Activated CD4-positive, alpha-beta memory T cell treated with anti-CD3 and anti-CD28 coated beads for 36 hours (primary cell): Measurements from ENCODE around the gene PTPN5. TPM values are rescaled to one million over a fixed set of nuclear protein-coding genes. Genes with fewer than 3 reads are reported as not detected.

Experiments
- CTCF ChIA-PET: fragments of 350-600 bp; sonication (Branson Sonifier 250); formaldehyde crosslinking; loops from one replicate; lab custom pipeline; 2021; ENCODE audit warnings: antibody characterized with exemption, inconsistent platforms; lab: Charles Lee
- POLR2A ChIA-PET: fragments of 350-600 bp; sonication (Branson Sonifier 250); formaldehyde crosslinking; loops from one replicate; lab custom pipeline; 2021; ENCODE audit warnings: antibody characterized with exemption; lab: Charles Lee
- DNase-seq: peaks from one replicate; pipeline ENCODE4 v3.0.0-alpha.2; 2020
- H3K27ac Mint-ChIP-seq: one replicate; pipeline ENCODE4 v1.8.0; 2021; ENCODE audit warnings: mixed read lengths
- H3K27me3 Mint-ChIP-seq: one replicate; pipeline ENCODE4 v1.8.0; 2021; ENCODE audit warnings: mixed read lengths
- H3K36me3 Mint-ChIP-seq: one replicate; pipeline ENCODE4 v1.8.0; 2021; ENCODE audit warnings: mixed read lengths
- H3K4me1 Mint-ChIP-seq: one replicate; pipeline ENCODE4 v1.8.0; 2021; ENCODE audit warnings: low read depth, mixed read lengths
- H3K4me3 Mint-ChIP-seq: one replicate; pipeline ENCODE4 v1.8.0; 2021; ENCODE audit warnings: mild to moderate bottlenecking, mixed read lengths
- H3K9me3 Mint-ChIP-seq: one replicate; pipeline ENCODE4 v1.8.0; 2021; ENCODE audit warnings: mixed read lengths
- intact Hi-C: fragments of 100-400 bp; cut with micrococcal nuclease; formaldehyde crosslinking; loops from one replicate; pipeline ENCODE4 v1.15.1; 2023
- total RNA-seq, 2 experiments: library from RNA; stranded (reverse); gene quantifications; one replicate each; pipeline ENCODE4 v1.2.3, GENCODE V29; 2021

PTPN5 gene
- total RNA-seq, 2 experiments from 2014 or later: not detected

GRCh38 chr11:18754308-18754707 lies 37.3 kb downstream of the PTPN5 start:
- ChIA-PET POLR2A (no interaction called here), CTCF (interaction anchor here (1.6 kb wide), 1 partner anchor 10 kb away, joined by 5 read pairs; no protein-coding TSS in a partner anchor)
- no peaks in the 10 kb centered on the region for H3K4me1 Mint-ChIP-seq
- no peak overlapping the region for H3K27ac Mint-ChIP-seq
- peaks cover 3% of the 10 kb centered on the region for H3K27me3 Mint-ChIP-seq
- DNase-seq: no peak
- intact Hi-C loops: no loop called here
- no peaks in the 10 kb centered on the region for H3K9me3 Mint-ChIP-seq
- H3K36me3 Mint-ChIP-seq: no peaks in the 10 kb centered on the region
- no peak overlapping the region for H3K4me3 Mint-ChIP-seq

- POLR2A ChIA-PET: no interaction called here
- H3K36me3 Mint-ChIP-seq: no peaks in the 10 kb centered on the region
- intact Hi-C loops: no loop called here
- no peak overlapping the region for H3K4me3 Mint-ChIP-seq
- CTCF ChIA-PET: interaction anchor here (0.6 to 0.8 kb wide), 2 partner anchors 21 to 31 kb away, joined by 3 to 4 read pairs; no protein-coding TSS in a partner anchor
- H3K27me3 Mint-ChIP-seq: peaks cover 3% of the 10 kb centered on the region
- no peaks in the 10 kb centered on the region for H3K9me3 Mint-ChIP-seq
- DNase-seq: no peak
- H3K4me1 Mint-ChIP-seq: no peaks in the 10 kb centered on the region
- no peak overlapping the region for H3K27ac Mint-ChIP-seq
Observed at GRCh38 chr11:18752502-18752901, 39.1 kb downstream of the PTPN5 start.

GRCh38 chr11:18750944-18751343 lies 40.7 kb downstream of the PTPN5 start:
- ChIA-PET CTCF (interaction anchor here (1.3 to 2.7 kb wide), 3 partner anchors 17 to 211 kb away, joined by 3 to 5 read pairs (median 3); no protein-coding TSS in a partner anchor), POLR2A (no interaction called here)
- DNase-seq: no peak
- peaks cover 3% of the 10 kb centered on the region for H3K27me3 Mint-ChIP-seq
- H3K27ac Mint-ChIP-seq: no peak overlapping the region
- intact Hi-C loops: no loop called here
- no peaks in the 10 kb centered on the region for H3K4me1 Mint-ChIP-seq
- H3K36me3 Mint-ChIP-seq: no peaks in the 10 kb centered on the region
- no peak overlapping the region for H3K4me3 Mint-ChIP-seq
- H3K9me3 Mint-ChIP-seq: no peaks in the 10 kb centered on the region

- no peaks in the 10 kb centered on the region for H3K36me3 Mint-ChIP-seq
- POLR2A ChIA-PET: no interaction called here
- H3K4me3 Mint-ChIP-seq: no peak overlapping the region
- no peaks in the 10 kb centered on the region for H3K9me3 Mint-ChIP-seq
- no peak overlapping the region for H3K27ac Mint-ChIP-seq
- no peaks in the 10 kb centered on the region for H3K4me1 Mint-ChIP-seq
- DNase-seq: no peak
- intact Hi-C loops: no loop called here
- peaks cover 3% of the 10 kb centered on the region for H3K27me3 Mint-ChIP-seq
- CTCF ChIA-PET: interaction anchor here (0.8 to 2.7 kb wide), 4 partner anchors 25 to 210 kb away, joined by 3 to 5 read pairs (median 3); no protein-coding TSS in a partner anchor
Observed at GRCh38 chr11:18749681-18750319, 41.8 kb downstream of the PTPN5 start.

- POLR2A ChIA-PET: no interaction called here
- no peak for DNase-seq
- no peaks in the 10 kb centered on the region for H3K36me3 Mint-ChIP-seq
- no peaks in the 10 kb centered on the region for H3K9me3 Mint-ChIP-seq
- no peaks in the 10 kb centered on the region for H3K4me1 Mint-ChIP-seq
- intact Hi-C loops: no loop called here
- H3K27ac Mint-ChIP-seq: no peak overlapping the region
- CTCF ChIA-PET: interaction anchor here (1.0 to 2.7 kb wide), 2 partner anchors 26 to 27 kb away, joined by 3 to 5 read pairs; no protein-coding TSS in a partner anchor
- H3K27me3 Mint-ChIP-seq: peaks cover 3% of the 10 kb centered on the region
- H3K4me3 Mint-ChIP-seq: no peak overlapping the region
Observed at GRCh38 chr11:18748766-18749365, 42.7 kb downstream of the PTPN5 start.

- intact Hi-C loops: no loop called here
- DNase-seq: no peak
- no peaks in the 10 kb centered on the region for H3K9me3 Mint-ChIP-seq
- H3K4me3 Mint-ChIP-seq: no peak overlapping the region
- H3K27ac Mint-ChIP-seq: no peak overlapping the region
- H3K4me1 Mint-ChIP-seq: no peaks in the 10 kb centered on the region
- no peaks in the 10 kb centered on the region for H3K27me3 Mint-ChIP-seq
- CTCF ChIA-PET: interaction anchor here (0.5 to 2.7 kb wide), 4 partner anchors 13 to 72 kb away, joined by 3 to 9 read pairs (median 3); no protein-coding TSS in a partner anchor
- no peaks in the 10 kb centered on the region for H3K36me3 Mint-ChIP-seq
- POLR2A ChIA-PET: no interaction called here
Observed at GRCh38 chr11:18745251-18745650, 46.3 kb downstream of the PTPN5 start.

GRCh38 chr11:18743900-18744514 lies 47.6 kb downstream of the PTPN5 start:
- Mint-ChIP-seq H3K4me3 (no peak overlapping the region), H3K36me3 (no peaks in the 10 kb centered on the region), H3K27me3 (no peaks in the 10 kb centered on the region), H3K27ac (no peak overlapping the region), H3K9me3 (no peaks in the 10 kb centered on the region), H3K4me1 (no peaks in the 10 kb centered on the region)
- no peak for DNase-seq
- intact Hi-C loops: no loop called here
- POLR2A ChIA-PET: no interaction called here
- CTCF ChIA-PET: interaction anchor here (0.7 to 2.7 kb wide), 3 partner anchors 13 to 449 kb away, joined by 3 to 9 read pairs (median 4); no protein-coding TSS in a partner anchor

GRCh38 chr11:18743365-18743764 lies 48.2 kb downstream of the PTPN5 start:
- no peaks in the 10 kb centered on the region for H3K9me3 Mint-ChIP-seq
- H3K4me3 Mint-ChIP-seq: no peak overlapping the region

GRCh38 chr11:18741783-18742182 lies 49.8 kb downstream of the PTPN5 start:
- intact Hi-C loops: no loop called here
- Mint-ChIP-seq H3K9me3 (no peaks in the 10 kb centered on the region), H3K4me3 (no peak overlapping the region), H3K36me3 (no peaks in the 10 kb centered on the region), H3K27ac (no peak overlapping the region), H3K4me1 (no peaks in the 10 kb centered on the region), H3K27me3 (no peaks in the 10 kb centered on the region)
- ChIA-PET CTCF (interaction anchor here (0.6 kb wide), 1 partner anchor 274 kb away, joined by 3 read pairs; no protein-coding TSS in a partner anchor), POLR2A (no interaction called here)
- DNase-seq: no peak

More at GRCh38 chr11:18743365-18743764, 48.2 kb downstream of the PTPN5 start:
- POLR2A ChIA-PET: no interaction called here
- Mint-ChIP-seq H3K27ac (no peak overlapping the region), H3K36me3 (no peaks in the 10 kb centered on the region), H3K27me3 (no peaks in the 10 kb centered on the region), H3K4me1 (no peaks in the 10 kb centered on the region)
- intact Hi-C loops: no loop called here
- CTCF ChIA-PET: interaction anchor here (1.1 to 2.7 kb wide), 2 partner anchors 12 to 21 kb away, joined by 4 to 9 read pairs; no protein-coding TSS in a partner anchor
- no peak for DNase-seq

- Mint-ChIP-seq H3K27me3 (no peaks in the 10 kb centered on the region), H3K4me3 (no peak overlapping the region), H3K4me1 (no peaks in the 10 kb centered on the region), H3K9me3 (no peaks in the 10 kb centered on the region), H3K27ac (no peak overlapping the region), H3K36me3 (no peaks in the 10 kb centered on the region)
- CTCF ChIA-PET: interaction anchor here (0.6 to 2.3 kb wide), 4 partner anchors 11 to 200 kb away, joined by 3 to 14 read pairs (median 5); no protein-coding TSS in a partner anchor
- POLR2A ChIA-PET: no interaction called here
- no peak for DNase-seq
- intact Hi-C loops: no loop called here
Observed at GRCh38 chr11:18739685-18740084, 51.9 kb downstream of the PTPN5 start.

GRCh38 chr11:18737642-18738041 lies 54.0 kb downstream of the PTPN5 start:
- ChIA-PET CTCF (interaction anchor here (0.8 to 2.1 kb wide), 3 partner anchors 10 to 22 kb away, joined by 3 to 8 read pairs (median 7); no protein-coding TSS in a partner anchor), POLR2A (no interaction called here)
- H3K36me3 Mint-ChIP-seq: no peaks in the 10 kb centered on the region
- no peaks in the 10 kb centered on the region for H3K9me3 Mint-ChIP-seq
- no peaks in the 10 kb centered on the region for H3K4me1 Mint-ChIP-seq
- no peak overlapping the region for H3K4me3 Mint-ChIP-seq
- intact Hi-C loops: no loop called here
- DNase-seq: no peak
- H3K27me3 Mint-ChIP-seq: no peaks in the 10 kb centered on the region
- no peak overlapping the region for H3K27ac Mint-ChIP-seq
